AG08395 (cell line): ENCODE data around the gene MALRD1.
"Not testable (repeated sequence)": the region's sequence is repeated elsewhere in the genome, so short reads cannot be mapped to it uniquely, and the experiment has no call there.

Experiments
- DNase-seq: peaks from one replicate; pipeline ENCODE4 v3.0.0; 2012; ENCODE audit warnings: mixed read lengths, low spot score

The MALRD1 gene

GRCh38 chr10:19713800-19714525, 665.4 kb downstream of the MALRD1 start:
- DNase-seq = no peak

- DNase-seq = peak; percentile 42
Observed at GRCh38 chr10:19719284-19719683, 670.7 kb downstream of the MALRD1 start.

GRCh38 chr10:19724287-19724686, 675.7 kb downstream of the MALRD1 start:
- DNase-seq = no peak

- DNase-seq = no peak
Observed at GRCh38 chr10:19728376-19728775, 679.8 kb downstream of the MALRD1 start.

GRCh38 chr10:19728964-19729363, 680.4 kb downstream of the MALRD1 start:
- DNase-seq = no peak

- DNase-seq = peak; percentile 20
Observed at GRCh38 chr10:19730167-19730906, 681.7 kb downstream of the MALRD1 start.

GRCh38 chr10:19730907-19731217, 682.3 kb downstream of the MALRD1 start:
- peak; percentile 3 for DNase-seq

- DNase-seq = no peak
Observed at GRCh38 chr10:19731560-19731959, 683.0 kb downstream of the MALRD1 start.

- DNase-seq = no peak
Observed at GRCh38 chr10:19738440-19738839, 689.8 kb downstream of the MALRD1 start.

- not testable (repeated sequence) for DNase-seq
Observed at GRCh38 chr10:19739232-19739631, 690.6 kb downstream of the MALRD1 start.

- DNase-seq = not testable (repeated sequence)
Observed at GRCh38 chr10:19742144-19742543, 693.5 kb downstream of the MALRD1 start.

GRCh38 chr10:19745672-19746071, 697.1 kb downstream of the MALRD1 start:
- no peak for DNase-seq

- DNase-seq = peak; percentile 32
Observed at GRCh38 chr10:19749185-19749729, 700.7 kb downstream of the MALRD1 start.

- DNase-seq = no peak
Observed at GRCh38 chr10:19750972-19751371, 702.4 kb downstream of the MALRD1 start.

- no peak for DNase-seq
Observed at GRCh38 chr10:19756919-19757318, 708.3 kb downstream of the MALRD1 start.

- DNase-seq = no peak
Observed at GRCh38 chr10:19762026-19762425, 713.4 kb downstream of the MALRD1 start.

GRCh38 chr10:19764111-19764510, 715.5 kb downstream of the MALRD1 start:
- DNase-seq = no peak

- no peak for DNase-seq
Observed at GRCh38 chr10:19767876-19768275, 719.3 kb downstream of the MALRD1 start.

- not testable (repeated sequence) for DNase-seq
Observed at GRCh38 chr10:19769826-19770225, 721.2 kb downstream of the MALRD1 start.

GRCh38 chr10:19772972-19773371, 724.4 kb downstream of the MALRD1 start:
- no peak for DNase-seq

- DNase-seq = no peak
Observed at GRCh38 chr10:19775296-19775695, 726.7 kb downstream of the MALRD1 start.

- DNase-seq = no peak
Observed at GRCh38 chr10:19777806-19778205, 729.2 kb downstream of the MALRD1 start.

- DNase-seq = no peak
Observed at GRCh38 chr10:19778996-19779395, 730.4 kb downstream of the MALRD1 start.
